CD14-positive monocyte (primary cell): ENCODE measurements around the gene FCHO1. TPM values are rescaled to one million over a fixed set of nuclear protein-coding genes. Genes with fewer than 3 reads are reported as not detected.

Experiments
- DNase-seq, 3 donors: peaks; one replicate each; pipeline ENCODE4 v3.0.0-alpha.2; 2011 to 2022
- H2AFZ ChIP-seq: 2 replicates; pipeline ENCODE4 v1.6.0; 2012; ENCODE audit warnings: mild to moderate bottlenecking, low read depth, low read length, inconsistent platforms; ENCODE audit not compliant: insufficient read depth, poor library complexity, severe bottlenecking
- H3K27ac ChIP-seq, 2 donors: 1 replicate in 1 of 2; 2 replicates in 1 of 2; pipeline ENCODE4 v1.5.1; 2012 to 2013; ENCODE audit warnings: low read length in 2 of 2, control low read depth in 1 of 2, inconsistent platforms in 1 of 2, low read depth in 1 of 2, mild to moderate bottlenecking in 1 of 2
- H3K27me3 ChIP-seq, 2 donors: one replicate each; pipeline versions ENCODE4 v1.6.0 to v1.6.1; 2011 to 2013; ENCODE audit warnings: low read length in 2 of 2; ENCODE audit not compliant: control insufficient read depth in 2 of 2, insufficient read depth in 2 of 2
- H3K36me3 ChIP-seq, 2 donors: replicated peaks in 1 of 2; 1 replicate in 1 of 2; 2 replicates in 1 of 2; pipeline versions ENCODE4 v1.5.1 to v1.6.1; 2012 to 2013; ENCODE audit warnings: low read length in 2 of 2, control low read depth in 1 of 2, inconsistent platforms in 1 of 2, mild to moderate bottlenecking in 1 of 2; ENCODE audit not compliant: insufficient read depth in 2 of 2, control insufficient read depth in 1 of 2
- H3K4me1 ChIP-seq, 2 donors: 1 replicate in 1 of 2; 2 replicates in 1 of 2; pipeline versions ENCODE4 v1.5.1 to v1.6.1; 2012 to 2013; ENCODE audit warnings: low read length in 2 of 2, control low read depth in 1 of 2, inconsistent platforms in 1 of 2, mild to moderate bottlenecking in 1 of 2, moderate library complexity in 1 of 2; ENCODE audit not compliant: insufficient read depth in 2 of 2, control insufficient read depth in 1 of 2
- H3K4me2 ChIP-seq: replicated peaks from 2 replicates; pipeline ENCODE3; 2012; ENCODE audit warnings: low read length, moderate library complexity, mild to moderate bottlenecking; ENCODE audit not compliant: poor library complexity, severe bottlenecking; ENCODE audit errors: extremely low read depth
- H3K4me3 ChIP-seq, 3 experiments: fragments of 200-600 bp in 1 of 3; sonication (generic) in 1 of 3; replicated peaks in 1 of 3; 1 replicate in 2 of 3; 2 replicates in 1 of 3; pipeline ENCODE4 v1.5.1; 2011 to 2013; ENCODE audit warnings: low read length in 3 of 3, mild to moderate bottlenecking in 3 of 3, control low read depth in 2 of 3, low read depth in 2 of 3, inconsistent platforms in 1 of 3, moderate library complexity in 1 of 3
- H3K79me2 ChIP-seq: 2 replicates; pipeline ENCODE4 v1.6.0; 2012; ENCODE audit warnings: mild to moderate bottlenecking, control low read depth, inconsistent platforms, low read length, moderate library complexity; ENCODE audit not compliant: insufficient read depth
- H3K9ac ChIP-seq: 2 replicates; pipeline ENCODE4 v1.6.0; 2017; ENCODE audit warnings: low read length, mild to moderate bottlenecking; ENCODE audit not compliant: insufficient read depth, poor library complexity, severe bottlenecking
- H3K9me3 ChIP-seq, 2 donors: replicated peaks in 1 of 2; 1 replicate in 1 of 2; 2 replicates in 1 of 2; pipeline versions ENCODE4 v1.5.1 to v1.6.1; 2012 to 2013; ENCODE audit warnings: low read length in 2 of 2, control low read depth in 1 of 2; ENCODE audit not compliant: control insufficient read depth in 1 of 2, insufficient read depth in 1 of 2
- H4K20me1 ChIP-seq: 2 replicates; pipeline ENCODE4 v1.6.0; 2012; ENCODE audit warnings: mild to moderate bottlenecking, low read length, control low read depth, moderate library complexity; ENCODE audit not compliant: insufficient read depth
- H3K27ac Mint-ChIP-seq, 7 donors: one replicate each; pipeline ENCODE4 v1.8.0; 2020; ENCODE audit warnings: mild to moderate bottlenecking in 7 of 7, mixed read lengths in 7 of 7, moderate library complexity in 6 of 7, inconsistent platforms in 2 of 7
- H3K27me3 Mint-ChIP-seq, 3 donors: one replicate each; pipeline ENCODE4 v1.8.0; 2021 to 2022; ENCODE audit warnings: low read depth in 3 of 3, mild to moderate bottlenecking in 3 of 3, mixed read lengths in 3 of 3, moderate library complexity in 3 of 3, inconsistent platforms in 1 of 3
- H3K36me3 Mint-ChIP-seq, 2 donors: one replicate each; pipeline ENCODE4 v1.8.0; 2020; ENCODE audit warnings: mixed read lengths in 2 of 2, inconsistent platforms in 1 of 2, mild to moderate bottlenecking in 1 of 2
- H3K4me1 Mint-ChIP-seq: one replicate; pipeline ENCODE4 v1.8.0; 2020; ENCODE audit warnings: mild to moderate bottlenecking, mixed read lengths
- H3K4me3 Mint-ChIP-seq, 2 donors: one replicate each; pipeline ENCODE4 v1.8.0; 2020; ENCODE audit warnings: mild to moderate bottlenecking in 2 of 2, mixed read lengths in 2 of 2, moderate library complexity in 1 of 2
- H3K9me3 Mint-ChIP-seq, 7 donors: one replicate each; pipeline ENCODE4 v1.8.0; 2020 to 2022; ENCODE audit warnings: mixed read lengths in 7 of 7, mild to moderate bottlenecking in 6 of 7, moderate library complexity in 6 of 7, inconsistent platforms in 2 of 7
- CTCF ChIP-seq: fragments of 200-600 bp; IDR thresholded peaks from one replicate; pipeline ENCODE4 v1.8.0; 2022; ENCODE audit warnings: antibody characterized with exemption, mild to moderate bottlenecking
- WGBS: methylation state at CpG from one replicate; pipeline ENCODE4 v1.1.5; 2013; ENCODE audit warnings: missing lambda C conversion rate; ENCODE audit not compliant: insufficient coverage; 5-methylcytosine and 5-hydroxymethylcytosine counted together
- intact Hi-C, 2 donors: fragments of 100-400 bp; cut with micrococcal nuclease; formaldehyde crosslinking; loops; one replicate each; pipeline versions ENCODE4 v1.15.0 to v1.15.1; 2023
- polyA plus RNA-seq, 3 donors: library from polyadenylated mRNA; depleted of rRNA in 1 of 3; unstranded in 2 of 3; stranded (reverse) in 1 of 3; fragments of 300-500 nt in 2 of 3; fragments of >200 nt in 1 of 3; fragmentation: Illumina TruSeq in 2 of 3; gene quantifications; 1 replicate in 2 of 3; 2 replicates in 1 of 3; pipeline ENCODE4 v1.2.3, GENCODE V29; 2012 to 2021

The FCHO1 gene
- polyA plus RNA-seq, 3 donors: 11.4 to 32.0 (median 13.4) TPM

- Mint-ChIP-seq H3K4me3 (peak overlapping the region; percentile 85 to 98), H3K4me1 (peaks cover 58% of the 10 kb centered on the region), H3K27me3 (peaks cover 0 to 4% (median 0%) of the 10 kb centered on the region in 3 donors), H3K36me3 (peaks cover 15 to 30% of the 10 kb centered on the region in 2 donors), H3K27ac (peak overlapping the region; percentile 23 to 95 (median 89)), H3K9me3 (peaks cover 0 to 2% (median 0%) of the 10 kb centered on the region in 7 donors)
- Histone ChIP-seq H3K27me3 (no peaks in the 10 kb centered on the region), H3K9ac (peak overlapping the region; percentile 76), H3K4me2 (peak overlapping the region; percentile 93), H3K9me3 (no peaks in the 10 kb centered on the region), H2AFZ (peak overlapping the region; percentile 65), H4K20me1 (peaks cover 51% of the 10 kb centered on the region), H3K4me1 (peaks cover 56 to 63% of the 10 kb centered on the region in 2 donors), H3K4me3 (peak overlapping the region; percentile 80 to 95 (median 81)), H3K27ac (peak overlapping the region in 1 of 2 donors; percentile 82), H3K36me3 (peaks cover 18 to 23% of the 10 kb centered on the region in 2 donors), H3K79me2 (peaks cover 60% of the 10 kb centered on the region)
- no peak for DNase-seq
- 9% methylated on average over 29 of the region's 38 CpGs for WGBS
- intact Hi-C loops: loop anchor here in 1 of 2 donors (5.0 kb wide), 1 partner anchor 57 kb away; no protein-coding TSS in a partner anchor
- no peak for TF ChIP-seq CTCF
Measured at GRCh38 chr19:17719730-17720400, 31.4 kb upstream of the FCHO1 start.

GRCh38 chr19:17720440-17720839 is 30.8 kb upstream of the FCHO1 start:
- Histone ChIP-seq H3K27ac (peak overlapping the region; percentile 2 to 82), H3K79me2 (peaks cover 66% of the 10 kb centered on the region), H3K27me3 (no peaks in the 10 kb centered on the region), H3K36me3 (peaks cover 24 to 29% of the 10 kb centered on the region in 2 donors), H3K9ac (peak overlapping the region; percentile 76), H3K4me3 (peak overlapping the region; percentile 80 to 95 (median 81)), H2AFZ (peak overlapping the region; percentile 65), H3K4me2 (peak overlapping the region; percentile 93), H4K20me1 (peaks cover 57% of the 10 kb centered on the region), H3K9me3 (no peaks in the 10 kb centered on the region), H3K4me1 (peaks cover 56 to 63% of the 10 kb centered on the region in 2 donors)
- Mint-ChIP-seq H3K27me3 (peaks cover 0 to 4% (median 0%) of the 10 kb centered on the region in 3 donors), H3K27ac (peak overlapping the region in 6 of 7 donors; percentile 75 to 95 (median 90)), H3K4me1 (peaks cover 58% of the 10 kb centered on the region), H3K36me3 (peaks cover 19 to 36% of the 10 kb centered on the region in 2 donors), H3K9me3 (peaks cover 0 to 2% (median 0%) of the 10 kb centered on the region in 7 donors), H3K4me3 (peak overlapping the region; percentile 85 to 98)
- no peak for TF ChIP-seq CTCF
- DNase-seq: peak in 1 of 3 donors; percentile 6
- WGBS: 2% methylated on average over 6 of the region's 7 CpGs
- intact Hi-C loops: no loop called here
